HG02610 (cell line): ENCODE measurements around the gene CACNA1S.

Source experiments
- ATAC-seq: cut with Tn5 transposase; IDR thresholded peaks from one replicate; pipeline ENCODE4 v1.9.1; 2021; ENCODE audit warnings: mild to moderate bottlenecking, moderate library complexity; ENCODE audit not compliant: unreplicated experiment

Gene CACNA1S

GRCh38 chr1:201016943-201017827 lies 95.0 kb downstream of the CACNA1S start:
- peak; percentile 61 for ATAC-seq

GRCh38 chr1:201016211-201016651 lies 96.0 kb downstream of the CACNA1S start:
- ATAC-seq: no peak

DNA sequence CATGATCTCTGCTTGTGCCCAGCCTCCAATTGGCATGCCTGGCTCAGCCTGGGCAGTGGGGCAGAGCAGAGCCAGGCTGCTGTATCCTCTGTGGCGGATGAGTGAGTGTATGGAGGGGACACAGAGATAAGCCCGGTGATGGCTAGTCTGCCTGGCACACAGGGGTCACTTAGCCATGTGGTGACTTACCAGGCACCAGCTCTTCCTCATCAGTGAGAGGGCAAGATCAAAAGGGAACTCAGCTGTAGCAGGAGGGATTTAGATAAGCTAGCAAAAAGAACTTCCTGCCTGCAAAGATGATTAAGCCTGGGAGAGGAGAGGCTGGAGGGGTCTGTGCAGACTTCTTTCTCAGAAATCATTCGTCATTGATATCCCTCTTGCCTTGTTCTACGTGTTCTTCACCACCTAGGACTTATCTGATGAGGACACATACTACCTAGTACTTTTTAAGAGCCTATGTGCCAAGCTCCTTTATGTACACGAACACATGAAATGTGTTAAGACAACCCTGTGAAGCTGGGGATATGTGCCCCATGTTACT lies 96.6 kb downstream of the CACNA1S start:
- no peak for ATAC-seq

GRCh38 chr1:201014816-201015200 lies 97.4 kb downstream of the CACNA1S start:
- ATAC-seq: no peak

- no peak for ATAC-seq
Measured at GRCh38 chr1:201013991-201014815, 98.0 kb downstream of the CACNA1S start.

GRCh38 chr1:201013031-201013485 lies 99.2 kb downstream of the CACNA1S start:
- no peak for ATAC-seq

DNA sequence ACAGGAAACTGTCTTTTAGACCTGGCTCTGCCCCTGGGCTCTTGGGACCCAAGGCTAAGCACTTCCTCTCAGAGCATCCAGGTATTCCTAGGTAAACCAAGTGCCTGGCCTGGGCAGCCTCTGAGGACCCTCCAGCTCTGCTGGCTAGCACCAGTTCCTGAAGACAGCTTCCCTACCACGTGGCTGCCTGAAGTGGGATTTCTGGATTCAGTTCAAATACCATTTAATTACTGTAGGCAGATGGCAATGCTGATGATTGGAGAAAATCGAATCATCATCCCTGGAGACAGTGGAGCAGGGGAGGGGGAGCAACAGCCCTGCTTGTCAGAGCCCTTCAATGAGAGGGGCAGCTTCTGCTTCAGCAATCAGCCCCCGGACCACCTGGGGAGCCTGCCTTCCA lies 100.6 kb downstream of the CACNA1S start:
- ATAC-seq: no peak

DNA sequence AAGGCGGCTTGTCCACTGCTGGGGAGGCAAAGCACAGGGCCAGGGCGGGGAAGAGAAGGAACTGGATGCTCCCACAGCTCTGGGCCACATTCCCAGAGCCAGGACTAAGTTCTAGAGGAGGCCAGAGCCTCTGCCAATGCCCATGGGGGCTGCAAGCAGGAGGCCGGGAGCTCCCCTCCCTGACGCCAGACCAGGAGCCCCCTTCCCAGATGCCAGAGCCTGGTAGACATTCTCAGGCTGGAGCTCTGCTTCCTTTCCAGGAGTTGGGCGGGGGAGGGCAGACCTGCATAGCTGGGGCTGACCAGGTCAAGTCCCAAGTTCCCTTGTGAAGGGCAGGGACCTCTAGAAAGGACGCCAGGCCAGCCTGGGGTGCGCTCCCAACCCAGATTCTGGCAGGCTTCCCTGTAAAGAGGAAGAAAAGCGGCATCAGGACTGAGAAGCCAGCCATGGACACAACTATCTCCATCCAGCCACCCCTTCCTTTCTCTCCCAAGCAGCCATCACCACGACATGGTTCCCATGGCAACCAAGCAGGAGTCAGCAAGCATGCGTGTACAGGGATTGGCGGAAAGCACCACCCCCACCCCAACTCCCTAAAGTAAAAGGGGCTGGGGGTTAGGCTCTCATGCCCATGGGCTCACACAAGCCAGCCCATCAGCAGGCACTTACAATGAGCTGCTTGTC lies 102.1 kb downstream of the CACNA1S start:
- ATAC-seq: no peak

GRCh38 chr1:201008666-201009360 lies 103.4 kb downstream of the CACNA1S start:
- no peak for ATAC-seq

DNA sequence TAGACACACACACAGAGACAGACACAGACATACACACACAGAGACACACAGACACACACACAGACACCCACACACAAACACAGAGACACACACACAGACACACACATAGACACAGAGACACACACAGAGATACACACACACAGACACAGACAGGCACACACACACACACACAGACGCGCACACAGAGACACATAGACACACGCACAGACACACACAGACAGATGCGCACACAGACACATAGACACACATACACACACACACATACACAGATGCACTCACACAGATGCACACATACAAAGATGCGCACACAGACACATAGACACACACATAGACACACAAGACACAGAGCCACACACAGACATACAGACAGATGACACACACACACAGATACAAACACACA lies 104.7 kb downstream of the CACNA1S start:
- no peak for ATAC-seq

DNA sequence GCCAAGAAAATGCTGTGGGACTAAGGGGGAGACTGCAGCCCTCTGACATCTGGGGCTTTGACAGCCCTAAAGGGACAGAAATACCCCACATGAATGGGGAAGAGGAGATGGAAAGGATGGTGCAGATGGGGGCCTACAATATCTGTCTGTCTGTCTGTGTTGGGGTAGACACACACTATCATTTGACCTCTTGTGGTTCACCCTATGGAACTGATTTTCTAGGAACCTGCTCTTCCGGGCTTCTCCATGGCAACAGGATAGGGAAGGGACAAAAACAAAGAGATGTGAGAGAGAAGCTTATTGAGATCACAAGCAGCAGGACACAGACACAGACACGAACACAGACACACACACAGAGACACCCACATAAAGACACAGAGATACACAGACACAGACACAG lies 105.8 kb downstream of the CACNA1S start:
- ATAC-seq: no peak

- no peak for ATAC-seq
Measured at GRCh38 chr1:201004732-201005131, 107.5 kb downstream of the CACNA1S start.

GRCh38 chr1:201004154-201004553 lies 108.1 kb downstream of the CACNA1S start:
- no peak for ATAC-seq

- no peak for ATAC-seq
Measured at GRCh38 chr1:201002510-201002909, 109.7 kb downstream of the CACNA1S start.

- no peak for ATAC-seq
Measured at GRCh38 chr1:201001962-201002361, 110.3 kb downstream of the CACNA1S start.

GRCh38 chr1:201000391-201000790 lies 111.8 kb downstream of the CACNA1S start:
- ATAC-seq: no peak

GRCh38 chr1:200999667-201000066 lies 112.6 kb downstream of the CACNA1S start:
- no peak for ATAC-seq

- ATAC-seq: no peak
Measured at GRCh38 chr1:200998323-200998722, 113.9 kb downstream of the CACNA1S start.

- no peak for ATAC-seq
Measured at GRCh38 chr1:200992382-200993048, 119.7 kb downstream of the CACNA1S start.

- ATAC-seq: no peak
Measured at GRCh38 chr1:200991097-200991614, 121.1 kb downstream of the CACNA1S start.
